ENCODE measurements around the gene PPP2R2B. TPM values are rescaled to one million over a fixed set of nuclear protein-coding genes. Genes with fewer than 3 reads are reported as not detected.
A peak's percentile ranks its signal among the peaks of the same experiment; 100 is the strongest.

Gene PPP2R2B
- total RNA-seq, 6 experiments from 2014 or later: 0.15 to 0.77 (median 0.27) TPM

DNA sequence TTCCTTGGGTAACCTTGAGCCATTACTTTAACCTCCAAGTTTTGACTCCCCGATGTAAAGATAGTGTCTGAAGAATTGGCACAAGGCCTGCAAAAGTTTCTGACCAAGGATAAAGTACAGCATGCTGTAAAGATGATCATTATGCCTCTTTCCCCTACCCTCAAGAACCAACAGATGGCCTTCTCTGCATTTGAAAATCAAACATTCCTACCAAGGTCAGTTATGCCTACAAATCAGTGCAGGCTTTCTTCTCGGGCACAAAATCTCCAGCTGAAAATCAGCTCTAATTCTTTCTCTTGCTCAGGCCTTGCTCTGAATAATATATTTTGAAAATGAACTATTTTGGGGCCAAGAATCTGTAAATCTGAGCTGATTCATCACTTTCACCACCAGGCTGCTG, 59.7 kb downstream of the PPP2R2B start:
- peak in 3 of 4 donors; percentile 38 to 50 (median 38) for ATAC-seq

DNA sequence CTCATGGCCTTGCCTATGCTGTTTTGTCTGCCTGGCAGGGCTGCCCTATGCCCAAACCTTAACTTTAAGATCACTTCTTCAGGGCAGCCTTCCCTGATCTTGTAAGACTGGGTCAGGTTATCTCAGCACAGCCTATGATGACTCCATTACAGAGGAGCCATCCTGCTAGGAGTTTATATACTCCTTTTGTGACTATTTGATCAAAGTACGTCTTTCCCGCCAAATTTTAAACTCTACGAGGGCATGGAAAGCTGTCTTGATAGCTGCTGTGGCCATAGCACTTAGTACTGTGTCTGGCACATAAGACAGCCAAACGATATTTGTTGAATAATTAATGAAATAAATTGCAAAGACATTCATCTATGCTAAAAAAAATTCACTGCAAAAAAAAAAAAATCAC, 60.6 kb downstream of the PPP2R2B start:
- ATAC-seq: no peak
- intact Hi-C loops (cut with DNase I): no loop called here
- TF ChIP-seq POLR2A (IDR thresholded peaks at IDR 0.05): no peak
- TF ChIP-seq, protein P1, sequence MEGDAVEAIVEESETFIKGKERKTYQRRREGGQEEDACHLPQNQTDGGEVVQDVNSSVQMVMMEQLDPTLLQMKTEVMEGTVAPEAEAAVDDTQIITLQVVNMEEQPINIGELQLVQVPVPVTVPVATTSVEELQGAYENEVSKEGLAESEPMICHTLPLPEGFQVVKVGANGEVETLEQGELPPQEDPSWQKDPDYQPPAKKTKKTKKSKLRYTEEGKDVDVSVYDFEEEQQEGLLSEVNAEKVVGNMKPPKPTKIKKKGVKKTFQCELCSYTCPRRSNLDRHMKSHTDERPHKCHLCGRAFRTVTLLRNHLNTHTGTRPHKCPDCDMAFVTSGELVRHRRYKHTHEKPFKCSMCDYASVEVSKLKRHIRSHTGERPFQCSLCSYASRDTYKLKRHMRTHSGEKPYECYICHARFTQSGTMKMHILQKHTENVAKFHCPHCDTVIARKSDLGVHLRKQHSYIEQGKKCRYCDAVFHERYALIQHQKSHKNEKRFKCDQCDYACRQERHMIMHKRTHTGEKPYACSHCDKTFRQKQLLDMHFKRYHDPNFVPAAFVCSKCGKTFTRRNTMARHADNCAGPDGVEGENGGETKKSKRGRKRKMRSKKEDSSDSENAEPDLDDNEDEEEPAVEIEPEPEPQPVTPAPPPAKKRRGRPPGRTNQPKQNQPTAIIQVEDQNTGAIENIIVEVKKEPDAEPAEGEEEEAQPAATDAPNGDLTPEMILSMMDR (IDR thresholded peaks at IDR 0.05): no peak
- no peaks in the 10 kb centered on the region for H3K36me3 ChIP-seq
- H3K4me3 ChIP-seq: no peak overlapping the region
- H3K27me3 ChIP-seq: no peaks in the 10 kb centered on the region
- no peak overlapping the region for H3K27ac ChIP-seq
- DNase-seq: no peak
- 60% methylated on average over 4 of the region's 4 CpGs for WGBS (ENCODE audit: insufficient coverage, low coverage, low lambda C conversion rate, missing lambda C conversion rate)
- no peaks in the 10 kb centered on the region for H3K9me3 ChIP-seq
- no peaks in the 10 kb centered on the region for H3K4me1 ChIP-seq

More for the DNA sequence above, 59.7 kb downstream of the PPP2R2B start:
- Histone ChIP-seq H3K4me3 (no peak overlapping the region), H3K9me3 (no peaks in the 10 kb centered on the region), H3K4me1 (no peaks in the 10 kb centered on the region), H3K27me3 (no peaks in the 10 kb centered on the region), H3K27ac (no peak overlapping the region), H3K36me3 (no peaks in the 10 kb centered on the region)
- 40% methylated on average over 2 of the region's 2 CpGs for WGBS (ENCODE audit: insufficient coverage, low coverage, low lambda C conversion rate, missing lambda C conversion rate)
- intact Hi-C loops (cut with DNase I): no loop called here
- TF ChIP-seq, protein P1 (IDR thresholded peaks at IDR 0.05): peak; percentile 9 to 36 (median 18)
- TF ChIP-seq POLR2A (IDR thresholded peaks at IDR 0.05): no peak
- DNase-seq: no peak

DNA sequence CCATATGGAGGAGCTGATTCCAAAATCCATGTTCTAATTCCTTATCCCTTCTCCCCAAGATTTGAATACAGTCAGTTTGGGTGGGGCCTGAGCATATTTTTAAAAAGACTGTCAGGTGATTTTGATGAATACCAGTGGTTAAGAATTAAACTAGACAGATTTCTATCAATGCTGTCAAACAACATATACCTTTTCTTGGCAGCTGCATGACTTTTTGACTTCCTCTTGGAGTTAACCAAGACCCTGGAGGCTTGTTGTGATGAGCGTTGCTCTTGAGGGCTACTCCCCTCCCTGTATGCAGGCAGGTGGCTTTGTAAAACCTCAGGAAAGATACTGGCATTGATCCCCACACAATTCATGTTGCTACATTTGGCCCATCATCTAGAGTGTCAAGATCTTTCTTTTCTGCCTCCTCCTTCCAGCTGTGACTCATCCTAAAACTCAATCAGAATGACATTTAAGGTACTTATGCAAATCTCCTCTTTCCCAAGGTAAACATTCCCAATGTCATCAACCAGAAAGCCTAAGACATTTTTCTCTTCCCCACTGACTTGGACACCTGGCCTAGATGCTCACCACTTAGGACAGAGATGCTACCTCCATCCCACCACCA, 61.7 kb downstream of the PPP2R2B start:
- H3K27ac ChIP-seq: no peak overlapping the region
- intact Hi-C loops (cut with DNase I): no loop called here
- H3K4me3 ChIP-seq: no peak overlapping the region
- DNase-seq (no peak), ATAC-seq (no peak)
- WGBS (ENCODE audit: insufficient coverage, low coverage, low lambda C conversion rate, missing lambda C conversion rate): 44% methylated on average over 1 of the region's 1 CpG
- TF ChIP-seq, protein P1 (IDR thresholded peaks at IDR 0.05): no peak
- no peak for TF ChIP-seq POLR2A (IDR thresholded peaks at IDR 0.05)
- H3K36me3 ChIP-seq: no peaks in the 10 kb centered on the region
- no peaks in the 10 kb centered on the region for H3K9me3 ChIP-seq
- H3K27me3 ChIP-seq: no peaks in the 10 kb centered on the region
- H3K4me1 ChIP-seq: no peaks in the 10 kb centered on the region

DNA sequence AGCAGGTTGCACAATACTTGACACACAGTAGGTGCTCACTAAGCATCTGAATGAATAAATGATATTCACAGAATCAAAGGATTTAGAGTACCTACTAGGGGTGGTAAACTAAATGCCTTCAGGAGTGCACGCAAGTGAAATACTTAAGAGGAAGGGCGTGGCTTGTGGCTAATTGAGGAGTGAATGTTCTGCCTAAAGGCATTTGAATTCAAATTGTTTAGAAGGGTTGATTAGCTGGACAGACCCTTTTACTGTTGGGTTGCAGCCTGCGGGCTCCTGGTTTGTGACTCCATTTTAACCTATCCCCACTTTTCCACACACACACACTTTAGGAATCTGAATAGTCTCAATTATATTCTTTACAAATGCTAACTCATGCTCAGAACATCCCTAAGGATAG, 63.1 kb downstream of the PPP2R2B start:
- TF ChIP-seq, protein P1 (IDR thresholded peaks at IDR 0.05): no peak
- TF ChIP-seq POLR2A (IDR thresholded peaks at IDR 0.05): no peak
- WGBS (ENCODE audit: insufficient coverage, low coverage, low lambda C conversion rate, missing lambda C conversion rate): 61% methylated on average over 3 of the region's 3 CpGs
- no peaks in the 10 kb centered on the region for H3K9me3 ChIP-seq
- DNase-seq (no peak), ATAC-seq (no peak)
- H3K27me3 ChIP-seq: no peaks in the 10 kb centered on the region
- H3K36me3 ChIP-seq: no peaks in the 10 kb centered on the region
- no peak overlapping the region for H3K27ac ChIP-seq
- H3K4me1 ChIP-seq: no peaks in the 10 kb centered on the region
- H3K4me3 ChIP-seq: no peak overlapping the region
- intact Hi-C loops (cut with DNase I): no loop called here
